ENCODE data around the gene TMEM204. TPM values are rescaled to one million over a fixed set of nuclear protein-coding genes. Genes with fewer than 3 reads are reported as not detected.

Gene TMEM204
- total and polyA plus RNA-seq, 2 donors (not counting 1 experiment from before 2014, with no cell fraction given), result 10.9 to 12.4 TPM

DNA sequence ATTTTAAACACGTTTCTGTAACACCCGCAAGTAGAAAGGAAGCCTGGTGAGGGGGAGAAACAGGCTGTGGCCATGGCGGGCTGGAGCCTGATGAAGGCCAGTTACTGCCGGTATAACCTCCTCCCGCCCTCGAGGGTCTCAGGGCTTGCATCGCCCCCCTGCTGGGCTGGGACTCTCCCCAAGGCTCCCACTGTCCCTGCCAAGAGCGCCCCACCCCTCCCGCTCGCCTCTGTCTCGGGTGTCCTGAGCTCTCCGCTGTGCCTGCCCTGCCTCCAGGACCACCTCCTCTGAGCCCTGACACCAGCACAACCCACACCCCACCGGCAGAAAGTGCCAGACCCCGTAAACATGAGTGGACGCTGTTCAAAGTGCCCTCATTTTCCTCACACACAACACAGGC is 18.7 kb downstream of the TMEM204 start:
- Histone ChIP-seq H3K27ac (ENCODE audit: insufficient read depth, low read length) (no peak overlapping the region), H3K4me1 (ENCODE audit: control insufficient read depth, extremely low read depth, insufficient read depth, low read length) (peaks cover 3% of the 10 kb centered on the region), H2AFZ (ENCODE audit: low read length) (no peak overlapping the region), H3K9ac (ENCODE audit: insufficient read depth, low read length) (no peak overlapping the region), H3K36me3 (ENCODE audit: control insufficient read depth, insufficient read depth, low read length) (peaks cover 8% of the 10 kb centered on the region), H3K27me3 (ENCODE audit: control insufficient read depth, insufficient read depth, low read length) (no peaks in the 10 kb centered on the region), H3K4me3 (replicated peaks in 1 of 4; ENCODE audit: control extremely low read depth in 1 of 4, insufficient read depth in 1 of 4, low read depth in 3 of 4, low read length in 4 of 4) (no peak overlapping the region), H3K4me2 (ENCODE audit: extremely low read depth, insufficient read depth, low read length) (no peak overlapping the region), H3K9me3 (ENCODE audit: control insufficient read depth, insufficient read depth, low read depth, low read length) (no peaks in the 10 kb centered on the region), H3K79me2 (ENCODE audit: control insufficient read depth, insufficient read depth, low read length) (no peaks in the 10 kb centered on the region), H4K20me1 (ENCODE audit: control insufficient read depth, extremely low read depth, insufficient read depth, low read length) (no peaks in the 10 kb centered on the region)
- TF ChIP-seq CTCF (conservative IDR thresholded peaks at IDR 0.05 in 1 of 2, IDR thresholded peaks at IDR 0.05 in 1 of 2; ENCODE audit: low read depth in 1 of 2, low read length in 2 of 2) (no peak), EZH2 (IDR thresholded peaks at IDR 0.05; ENCODE audit: low read length, missing control alignments) (no peak)
- no peak for DNase-seq (ENCODE audit: low read depth in 2 of 2)

DNA sequence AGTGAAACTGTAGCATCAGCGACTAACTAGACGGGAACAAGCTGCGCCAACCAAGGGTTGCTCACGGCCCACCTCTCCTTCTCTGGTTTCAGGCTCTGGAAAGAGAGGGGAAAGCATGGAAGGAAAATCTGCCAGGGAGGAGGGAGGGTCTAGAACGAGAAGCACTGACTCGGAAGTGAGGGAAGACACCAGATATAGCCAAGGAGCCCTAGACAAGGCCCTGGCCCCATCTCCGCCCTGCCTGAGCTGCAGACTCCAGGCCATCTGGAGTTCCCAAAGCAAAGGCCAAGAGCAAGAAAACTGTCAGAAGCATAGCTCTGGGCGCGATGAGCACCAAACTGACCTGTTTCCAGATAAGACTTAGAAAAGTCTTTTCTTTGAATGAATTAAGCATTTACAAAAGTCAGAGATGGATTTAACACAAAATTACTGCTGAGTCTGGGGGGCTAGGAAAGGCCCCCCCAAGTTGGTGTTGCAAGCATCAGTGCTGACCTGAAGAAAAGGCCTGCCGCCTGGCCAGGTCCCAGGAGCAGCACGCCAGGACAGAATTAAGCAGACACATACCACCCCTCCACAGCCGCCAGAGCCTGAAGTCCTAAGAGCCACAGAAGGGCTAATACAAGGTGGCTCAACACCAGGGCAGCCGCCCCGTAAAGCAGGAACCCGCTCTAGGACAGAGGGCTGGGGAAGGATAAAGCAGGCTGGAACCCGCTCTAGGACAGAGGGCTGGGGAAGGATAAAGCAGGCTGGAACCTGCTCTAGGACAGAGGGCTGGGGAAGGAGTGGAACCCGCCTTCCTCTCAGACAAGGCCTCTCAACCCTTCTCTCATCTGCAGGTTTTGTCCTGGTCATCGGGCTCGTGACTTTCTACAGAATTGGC is 20.7 kb downstream of the TMEM204 start:
- TF ChIP-seq EZH2 (IDR thresholded peaks at IDR 0.05; ENCODE audit: low read length, missing control alignments) (no peak), CTCF (conservative IDR thresholded peaks at IDR 0.05 in 1 of 2, IDR thresholded peaks at IDR 0.05 in 1 of 2; ENCODE audit: low read depth in 1 of 2, low read length in 2 of 2) (no peak)
- Histone ChIP-seq H3K27me3 (ENCODE audit: control insufficient read depth, insufficient read depth, low read length) (no peaks in the 10 kb centered on the region), H2AFZ (ENCODE audit: low read length) (no peak overlapping the region), H3K36me3 (ENCODE audit: control insufficient read depth, insufficient read depth, low read length) (peaks cover 7% of the 10 kb centered on the region), H3K4me2 (ENCODE audit: extremely low read depth, insufficient read depth, low read length) (no peak overlapping the region), H4K20me1 (ENCODE audit: control insufficient read depth, extremely low read depth, insufficient read depth, low read length) (no peaks in the 10 kb centered on the region), H3K4me1 (ENCODE audit: control insufficient read depth, extremely low read depth, insufficient read depth, low read length) (no peaks in the 10 kb centered on the region), H3K27ac (ENCODE audit: insufficient read depth, low read length) (no peak overlapping the region), H3K9ac (ENCODE audit: insufficient read depth, low read length) (no peak overlapping the region), H3K79me2 (ENCODE audit: control insufficient read depth, insufficient read depth, low read length) (no peaks in the 10 kb centered on the region), H3K9me3 (ENCODE audit: control insufficient read depth, insufficient read depth, low read depth, low read length) (no peaks in the 10 kb centered on the region), H3K4me3 (replicated peaks in 1 of 4; ENCODE audit: control extremely low read depth in 1 of 4, insufficient read depth in 1 of 4, low read depth in 3 of 4, low read length in 4 of 4) (no peak overlapping the region)
- DNase-seq (ENCODE audit: low read depth in 2 of 2), result no peak

DNA sequence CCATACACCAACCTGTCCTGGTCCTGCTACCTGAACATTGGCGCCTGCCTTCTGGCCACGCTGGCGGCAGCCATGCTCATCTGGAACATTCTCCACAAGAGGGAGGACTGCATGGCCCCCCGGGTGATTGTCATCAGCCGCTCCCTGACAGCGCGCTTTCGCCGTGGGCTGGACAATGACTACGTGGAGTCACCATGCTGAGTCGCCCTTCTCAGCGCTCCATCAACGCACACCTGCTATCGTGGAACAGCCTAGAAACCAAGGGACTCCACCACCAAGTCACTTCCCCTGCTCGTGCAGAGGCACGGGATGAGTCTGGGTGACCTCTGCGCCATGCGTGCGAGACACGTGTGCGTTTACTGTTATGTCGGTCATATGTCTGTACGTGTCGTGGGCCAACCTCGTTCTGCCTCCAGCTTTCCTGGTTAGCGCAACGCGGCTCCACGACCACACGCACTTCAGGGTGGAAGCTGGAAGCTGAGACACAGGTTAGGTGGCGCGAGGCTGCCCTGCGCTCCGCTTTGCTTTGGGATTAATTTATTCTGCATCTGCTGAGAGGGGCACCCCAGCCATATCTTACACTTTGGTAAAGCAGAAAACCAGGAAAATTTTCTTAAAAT is 21.5 kb downstream of the TMEM204 start:
- no peak for DNase-seq (ENCODE audit: low read depth in 2 of 2)
- H3K9me3 ChIP-seq (ENCODE audit: control insufficient read depth, insufficient read depth, low read depth, low read length), result no peaks in the 10 kb centered on the region
- no peaks in the 10 kb centered on the region for H4K20me1 ChIP-seq (ENCODE audit: control insufficient read depth, extremely low read depth, insufficient read depth, low read length)
- H3K4me3 ChIP-seq (replicated peaks in 1 of 4; ENCODE audit: control extremely low read depth in 1 of 4, insufficient read depth in 1 of 4, low read depth in 3 of 4, low read length in 4 of 4), result no peak overlapping the region
- H3K79me2 ChIP-seq (ENCODE audit: control insufficient read depth, insufficient read depth, low read length), result no peaks in the 10 kb centered on the region
- H3K9ac ChIP-seq (ENCODE audit: insufficient read depth, low read length), result no peak overlapping the region
- no peaks in the 10 kb centered on the region for H3K27me3 ChIP-seq (ENCODE audit: control insufficient read depth, insufficient read depth, low read length)
- H3K36me3 ChIP-seq (ENCODE audit: control insufficient read depth, insufficient read depth, low read length), result peaks cover 7% of the 10 kb centered on the region
- H3K27ac ChIP-seq (ENCODE audit: insufficient read depth, low read length), result no peak overlapping the region
- H3K4me2 ChIP-seq (ENCODE audit: extremely low read depth, insufficient read depth, low read length), result no peak overlapping the region
- no peaks in the 10 kb centered on the region for H3K4me1 ChIP-seq (ENCODE audit: control insufficient read depth, extremely low read depth, insufficient read depth, low read length)
- TF ChIP-seq EZH2 (IDR thresholded peaks at IDR 0.05; ENCODE audit: low read length, missing control alignments), result no peak
- TF ChIP-seq CTCF (conservative IDR thresholded peaks at IDR 0.05 in 1 of 2, IDR thresholded peaks at IDR 0.05 in 1 of 2; ENCODE audit: low read depth in 1 of 2, low read length in 2 of 2), result no peak
- H2AFZ ChIP-seq (ENCODE audit: low read length), result no peak overlapping the region

Data from fibroblast of lung (primary cell).